Mucosa of rectum (tissue), 2 donors: Measurements from ENCODE around the gene HOXC12.

Source experiments
- H3K27ac ChIP-seq, 2 donors: one replicate each; pipeline ENCODE4 v1.7.0; 2013; ENCODE audit warnings: inconsistent platforms in 2 of 2, low read depth in 2 of 2, low read length in 2 of 2
- H3K27me3 ChIP-seq, 2 donors: one replicate each; pipeline ENCODE4 v1.7.0; 2013; ENCODE audit warnings: low read length in 2 of 2; ENCODE audit not compliant: control insufficient read depth in 2 of 2, insufficient read depth in 2 of 2
- H3K36me3 ChIP-seq, 2 donors: one replicate each; pipeline ENCODE4 v1.7.0; 2013; ENCODE audit warnings: low read length in 2 of 2; ENCODE audit not compliant: control insufficient read depth in 2 of 2, insufficient read depth in 2 of 2
- H3K4me1 ChIP-seq, 2 donors: one replicate each; pipeline ENCODE4 v1.7.0; 2013; ENCODE audit warnings: low read length in 2 of 2, mild to moderate bottlenecking in 1 of 2; ENCODE audit not compliant: control insufficient read depth in 2 of 2, insufficient read depth in 2 of 2
- H3K4me3 ChIP-seq, 2 donors: one replicate each; pipeline ENCODE4 v1.7.0; 2013; ENCODE audit warnings: low read length in 2 of 2
- H3K9ac ChIP-seq, 2 donors: one replicate each; pipeline ENCODE4 v1.7.0; 2013; ENCODE audit warnings: low read length in 2 of 2, low read depth in 1 of 2, mild to moderate bottlenecking in 1 of 2
- H3K9me3 ChIP-seq, 2 donors: one replicate each; pipeline ENCODE4 v1.7.0; 2013; ENCODE audit warnings: low read length in 2 of 2; ENCODE audit not compliant: control insufficient read depth in 2 of 2
- donor health status: healthy.
- donor health status: Normal muscosa, but diverticular disease.

Gene HOXC12

DNA sequence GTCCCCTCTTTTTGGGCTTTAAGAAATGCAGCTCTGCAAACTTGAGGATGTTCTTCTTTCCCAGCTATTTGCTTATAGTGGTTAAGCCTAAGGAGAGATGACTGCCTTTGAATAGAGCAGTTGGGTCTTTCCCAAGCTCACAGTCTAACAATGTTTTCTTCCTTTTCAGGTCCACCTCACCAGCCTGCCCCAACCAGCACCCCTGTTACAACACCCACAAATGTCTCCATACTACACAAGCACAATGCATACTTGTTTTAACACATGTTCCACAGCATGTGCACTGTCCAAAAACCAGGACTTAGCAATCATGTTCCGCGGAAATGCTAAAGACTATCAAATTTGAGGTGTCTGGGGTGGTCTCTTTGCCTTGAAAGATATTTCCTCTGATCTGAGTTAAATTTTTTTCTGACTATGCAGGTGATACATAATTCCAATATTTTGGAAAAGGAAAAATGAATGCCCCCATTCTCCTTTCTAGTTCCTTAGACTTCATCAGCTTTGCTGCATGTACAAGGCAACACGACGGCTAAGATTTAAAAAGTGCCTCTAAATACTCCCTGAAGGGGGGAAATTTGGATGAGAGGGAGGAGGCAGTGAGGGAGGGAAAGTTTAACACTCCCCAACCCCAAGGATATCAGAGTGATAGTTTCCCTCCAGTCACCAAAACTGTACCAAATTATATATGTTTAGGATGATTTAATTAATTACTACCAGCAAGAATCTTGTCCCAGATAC lies 22.7 kb upstream of the HOXC12 start:
- Histone ChIP-seq H3K4me3 (no peak overlapping the region), H3K36me3 (no peaks in the 10 kb centered on the region), H3K4me1 (no peaks in the 10 kb centered on the region), H3K27ac (no peak overlapping the region), H3K9ac (no peak overlapping the region), H3K9me3 (no peaks in the 10 kb centered on the region), H3K27me3 (peaks cover 77 to 81% of the 10 kb centered on the region in 2 donors)

DNA sequence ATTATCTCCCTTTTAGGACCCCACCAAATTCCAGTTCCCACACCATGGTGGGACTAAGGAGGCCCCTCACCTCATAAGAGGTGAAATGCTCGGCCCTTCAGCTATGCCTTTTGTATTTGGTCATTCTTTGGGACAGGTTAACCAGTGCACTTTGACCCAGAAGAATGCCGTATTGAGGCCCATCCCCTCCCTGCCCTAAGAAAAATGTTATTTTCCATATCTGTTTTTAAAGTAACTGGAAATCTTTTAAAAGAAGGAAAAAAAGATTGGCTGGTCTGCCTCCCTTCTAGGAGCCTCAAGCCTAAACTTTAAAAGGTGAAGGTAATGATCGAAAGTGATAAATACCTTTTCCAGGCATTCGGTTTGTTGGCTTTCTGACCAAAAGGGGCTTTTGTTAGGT lies 21.8 kb upstream of the HOXC12 start:
- H3K27ac ChIP-seq = no peak overlapping the region
- H3K27me3 ChIP-seq = peaks cover 78 to 84% of the 10 kb centered on the region in 2 donors
- H3K9ac ChIP-seq = no peak overlapping the region
- H3K4me1 ChIP-seq = no peaks in the 10 kb centered on the region
- H3K9me3 ChIP-seq = no peaks in the 10 kb centered on the region
- no peaks in the 10 kb centered on the region for H3K36me3 ChIP-seq
- no peak overlapping the region for H3K4me3 ChIP-seq

DNA sequence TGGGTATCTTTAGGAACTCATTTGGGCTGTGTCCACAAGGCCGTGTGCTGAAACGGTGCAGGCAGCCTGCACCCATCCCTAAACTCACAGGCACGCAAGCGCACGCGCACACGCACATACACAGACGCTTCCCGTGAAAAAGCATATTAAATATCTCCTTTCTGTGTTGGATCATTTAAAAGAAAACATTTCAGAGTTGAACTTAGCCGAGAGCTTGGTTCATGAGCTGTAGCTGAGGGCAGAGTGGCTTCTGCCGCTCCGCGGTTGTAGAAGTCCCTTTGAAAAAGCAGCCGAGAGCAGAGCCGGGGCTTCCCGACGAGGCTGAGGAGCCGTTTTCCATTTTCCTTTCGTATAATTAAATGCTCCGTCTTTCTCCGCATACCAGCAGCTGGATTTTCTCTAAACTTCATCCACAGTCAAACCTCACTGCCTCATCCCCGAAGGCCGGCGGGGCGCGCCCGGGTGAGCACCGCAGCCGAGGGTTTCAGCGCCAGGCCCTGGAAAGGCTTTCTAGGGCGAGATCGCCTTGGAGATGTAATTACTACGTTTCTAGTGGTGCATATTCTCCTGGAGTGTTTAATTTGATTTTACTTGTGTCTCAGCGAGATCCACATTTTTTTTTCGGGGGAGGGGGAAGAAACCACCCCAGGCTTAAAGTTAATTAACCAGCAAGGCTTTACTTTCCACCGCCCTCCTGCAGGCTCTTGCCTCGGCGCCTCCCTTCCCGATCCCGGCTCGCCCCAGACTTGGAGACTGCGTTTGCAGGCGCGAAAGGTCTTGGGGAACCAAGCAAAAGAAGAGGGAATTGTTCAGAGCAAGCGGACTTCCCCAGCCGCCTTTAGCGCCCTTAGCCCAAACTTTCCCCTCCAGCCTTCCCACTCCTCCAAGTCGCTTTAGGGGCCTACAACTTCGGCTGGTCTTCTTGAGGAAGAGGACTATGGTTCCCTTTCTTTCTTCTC lies 19.0 kb upstream of the HOXC12 start:
- Histone ChIP-seq H3K9me3 (no peaks in the 10 kb centered on the region), H3K27ac (no peak overlapping the region), H3K9ac (no peak overlapping the region), H3K36me3 (no peaks in the 10 kb centered on the region), H3K27me3 (peaks cover 70 to 73% of the 10 kb centered on the region in 2 donors), H3K4me3 (no peak overlapping the region), H3K4me1 (no peaks in the 10 kb centered on the region)

DNA sequence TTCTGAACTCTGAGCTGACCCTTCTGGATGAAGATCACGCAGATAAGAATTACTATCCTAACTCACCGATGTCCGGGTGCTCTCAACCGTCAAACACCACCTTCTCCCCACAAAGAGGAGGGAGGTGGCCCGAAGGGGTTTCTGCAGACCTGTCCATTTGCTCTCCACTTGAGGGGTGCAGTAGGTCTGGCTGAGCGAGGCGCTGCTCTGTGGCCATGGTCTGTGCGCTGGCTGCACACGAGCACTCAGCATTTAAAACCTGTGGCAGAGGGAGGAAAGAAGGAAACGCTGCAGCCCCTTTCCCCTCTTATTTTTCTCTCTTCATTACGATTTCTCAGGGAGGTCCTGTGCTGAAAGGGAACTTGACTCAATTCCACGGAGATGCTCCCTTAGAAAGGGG lies 17.6 kb upstream of the HOXC12 start:
- H3K9ac ChIP-seq = no peak overlapping the region

DNA sequence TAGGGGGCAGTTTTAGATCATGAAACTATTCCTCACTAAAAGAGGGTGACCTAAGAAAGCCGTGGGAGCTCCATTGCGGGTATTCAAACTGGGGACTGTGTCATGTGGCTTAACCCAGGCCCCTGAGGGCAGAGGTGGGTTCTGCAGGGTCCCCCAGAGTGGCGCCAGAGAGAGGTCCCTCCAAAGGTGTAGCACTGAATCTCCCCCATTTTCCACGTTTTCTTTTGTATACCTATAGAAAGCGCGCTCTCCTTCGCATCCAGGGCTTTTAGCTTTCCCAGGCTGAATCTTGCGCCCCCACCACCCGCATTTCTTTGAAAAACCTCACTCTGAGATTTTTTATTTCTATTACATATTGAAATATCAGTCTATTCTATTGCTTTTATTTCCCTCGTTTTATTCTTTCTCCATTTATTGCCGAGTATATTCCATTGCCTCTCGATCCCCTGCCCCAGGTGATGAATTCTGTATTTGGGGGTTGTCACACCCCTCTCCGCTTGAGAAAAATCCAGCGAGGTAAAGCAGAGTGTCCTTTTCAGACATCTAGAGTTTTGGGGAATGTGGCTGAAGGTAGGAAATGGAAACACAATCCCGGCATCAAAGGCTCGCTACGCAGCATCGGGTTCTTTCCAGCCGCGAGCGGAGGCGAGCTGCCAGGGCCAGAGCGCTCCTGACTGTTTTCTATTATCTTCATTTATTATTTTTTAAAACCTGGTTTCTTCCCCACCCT lies 16.9 kb upstream of the HOXC12 start:
- Histone ChIP-seq H3K27me3 (peaks cover 67 to 76% of the 10 kb centered on the region in 2 donors), H3K36me3 (no peaks in the 10 kb centered on the region), H3K4me1 (no peaks in the 10 kb centered on the region), H3K9me3 (no peaks in the 10 kb centered on the region), H3K27ac (no peak overlapping the region), H3K4me3 (no peak overlapping the region), H3K9ac (no peak overlapping the region)

More for the DNA sequence above, 17.6 kb upstream of the HOXC12 start:
- Histone ChIP-seq H3K27me3 (peaks cover 68 to 78% of the 10 kb centered on the region in 2 donors), H3K36me3 (no peaks in the 10 kb centered on the region), H3K4me1 (no peaks in the 10 kb centered on the region), H3K9me3 (no peaks in the 10 kb centered on the region), H3K27ac (no peak overlapping the region), H3K4me3 (no peak overlapping the region)

DNA sequence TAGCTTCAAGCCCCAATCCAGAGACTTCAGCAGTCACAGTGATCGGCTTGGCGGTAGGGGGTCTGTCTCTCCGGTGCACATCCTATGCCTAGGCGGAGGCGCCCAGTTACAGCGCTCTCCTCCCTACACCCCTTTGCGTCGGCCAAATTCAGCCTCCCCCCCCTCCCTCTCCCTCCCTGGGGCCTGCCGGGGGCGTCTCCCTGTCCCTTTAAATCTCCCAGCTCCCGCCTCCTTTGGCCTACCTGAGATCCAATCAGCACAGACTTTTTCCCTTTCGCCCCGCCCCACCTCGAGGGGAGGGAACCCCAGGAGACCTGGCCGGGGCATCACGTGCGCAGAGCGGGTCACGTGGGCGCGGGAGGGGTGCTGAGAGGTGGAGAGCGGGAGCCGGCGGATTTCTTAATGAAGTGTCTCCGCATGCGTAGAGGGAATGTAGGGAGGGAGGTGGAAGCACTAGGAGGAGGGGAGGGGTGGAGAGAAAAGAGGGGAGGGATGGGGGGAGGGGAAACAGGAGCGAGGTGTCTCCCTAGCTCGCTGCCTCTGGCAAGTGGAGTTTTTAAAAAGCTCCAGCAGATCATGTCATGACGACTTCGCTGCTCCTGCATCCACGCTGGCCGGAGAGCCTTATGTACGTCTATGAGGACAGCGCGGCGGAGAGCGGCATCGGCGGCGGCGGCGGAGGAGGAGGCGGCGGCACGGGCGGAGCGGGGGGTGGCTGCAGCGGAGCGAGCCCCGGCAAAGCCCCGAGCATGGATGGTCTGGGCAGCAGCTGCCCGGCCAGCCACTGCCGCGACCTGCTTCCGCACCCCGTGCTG lies 16.2 kb upstream of the HOXC12 start, which contains the start of gene HOXC13:
Gene HOXC13, plus strand, starts transcription at position 506 of the 815 bp plus-strand sequence. Its CDS starts 76 bp downstream, at position 582.
- no peak within 1 kb of the TSS for H3K9ac ChIP-seq
- H3K4me3 ChIP-seq = no peak within 1 kb of the TSS
- H3K36me3 ChIP-seq = no peaks in the 10 kb centered on the region
- no peaks in the 10 kb centered on the region for H3K9me3 ChIP-seq
- no peak within 1 kb of the TSS for H3K27ac ChIP-seq
- H3K4me1 ChIP-seq = no peaks in the 10 kb centered on the region
- H3K27me3 ChIP-seq = peaks cover 68 to 74% of the 10 kb centered on the region in 2 donors

DNA sequence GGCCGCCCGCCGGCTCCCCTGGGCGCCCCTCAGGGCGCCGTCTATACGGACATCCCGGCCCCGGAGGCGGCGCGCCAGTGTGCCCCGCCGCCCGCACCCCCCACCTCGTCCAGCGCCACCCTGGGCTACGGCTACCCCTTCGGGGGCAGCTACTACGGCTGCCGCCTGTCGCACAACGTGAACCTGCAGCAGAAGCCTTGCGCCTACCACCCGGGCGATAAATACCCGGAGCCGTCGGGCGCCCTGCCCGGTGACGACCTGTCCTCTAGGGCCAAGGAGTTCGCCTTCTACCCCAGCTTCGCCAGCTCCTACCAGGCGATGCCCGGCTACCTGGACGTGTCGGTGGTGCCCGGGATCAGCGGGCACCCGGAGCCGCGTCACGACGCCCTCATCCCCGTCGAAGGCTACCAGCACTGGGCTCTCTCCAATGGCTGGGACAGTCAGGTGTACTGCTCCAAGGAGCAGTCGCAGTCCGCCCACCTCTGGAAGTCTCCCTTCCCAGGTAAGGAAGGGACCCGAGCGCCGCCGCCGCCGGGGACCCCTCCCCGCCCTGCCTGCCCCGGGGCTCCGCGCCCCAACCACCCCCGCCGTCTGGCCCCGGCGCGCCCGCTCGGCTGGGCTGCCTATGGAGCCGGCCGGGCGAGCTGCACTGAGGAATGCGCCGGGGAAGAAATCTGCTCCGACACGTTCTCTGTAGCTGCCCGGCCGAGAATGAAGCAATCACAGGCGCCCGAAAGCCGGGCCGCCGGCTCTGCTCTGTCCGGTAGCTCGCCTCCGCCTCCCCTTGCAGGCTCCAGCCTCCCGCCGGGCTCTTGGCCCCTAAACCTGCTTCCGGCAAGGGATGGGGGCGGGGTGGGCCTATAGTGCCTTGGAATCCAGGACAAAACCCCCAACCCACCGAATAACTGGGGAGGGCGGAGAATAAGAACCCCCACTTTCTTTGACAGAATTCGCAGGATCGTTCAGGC lies 15.3 kb upstream of the HOXC12 start:
- Histone ChIP-seq H3K9ac (no peak overlapping the region), H3K4me3 (no peak overlapping the region), H3K27me3 (peaks cover 69 to 74% of the 10 kb centered on the region in 2 donors), H3K9me3 (no peaks in the 10 kb centered on the region), H3K4me1 (no peaks in the 10 kb centered on the region), H3K27ac (no peak overlapping the region), H3K36me3 (no peaks in the 10 kb centered on the region)

DNA sequence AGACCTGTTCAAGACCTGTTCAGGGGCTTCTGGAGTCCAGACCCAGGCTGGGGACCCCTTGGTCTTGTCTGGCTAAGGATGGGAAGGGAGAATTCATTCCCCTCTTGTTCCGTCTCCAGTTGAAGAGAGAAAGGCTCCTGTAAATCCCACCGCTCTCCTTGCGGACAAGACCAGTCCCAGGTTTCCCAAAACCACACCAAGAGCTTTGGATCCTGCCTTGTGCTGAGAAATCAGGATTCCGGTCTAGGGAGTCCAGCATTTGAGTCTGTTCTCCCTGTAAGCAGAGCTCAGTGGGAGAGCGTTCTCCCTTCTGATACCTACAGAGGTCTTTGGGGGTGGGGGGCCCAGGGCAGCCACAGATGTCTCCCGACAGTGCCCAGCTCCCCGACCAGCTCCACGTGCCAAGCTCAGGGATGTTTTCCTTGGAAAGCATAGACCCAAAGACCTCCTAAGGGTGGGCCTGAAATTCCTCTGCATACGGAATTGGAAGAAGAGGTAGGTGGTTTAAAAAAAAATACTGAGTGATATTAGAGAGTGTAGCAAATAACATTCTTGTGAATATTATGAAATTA lies 14.2 kb upstream of the HOXC12 start:
- Histone ChIP-seq H3K9me3 (no peaks in the 10 kb centered on the region), H3K27me3 (peaks cover 72 to 73% of the 10 kb centered on the region in 2 donors), H3K36me3 (no peaks in the 10 kb centered on the region), H3K4me1 (no peaks in the 10 kb centered on the region), H3K27ac (no peak overlapping the region), H3K4me3 (no peak overlapping the region), H3K9ac (no peak overlapping the region)
